ENCODE data around the gene BUB1B.
A peak's percentile ranks its signal among the peaks of the same experiment; 100 is the strongest.

Gene BUB1B

DNA sequence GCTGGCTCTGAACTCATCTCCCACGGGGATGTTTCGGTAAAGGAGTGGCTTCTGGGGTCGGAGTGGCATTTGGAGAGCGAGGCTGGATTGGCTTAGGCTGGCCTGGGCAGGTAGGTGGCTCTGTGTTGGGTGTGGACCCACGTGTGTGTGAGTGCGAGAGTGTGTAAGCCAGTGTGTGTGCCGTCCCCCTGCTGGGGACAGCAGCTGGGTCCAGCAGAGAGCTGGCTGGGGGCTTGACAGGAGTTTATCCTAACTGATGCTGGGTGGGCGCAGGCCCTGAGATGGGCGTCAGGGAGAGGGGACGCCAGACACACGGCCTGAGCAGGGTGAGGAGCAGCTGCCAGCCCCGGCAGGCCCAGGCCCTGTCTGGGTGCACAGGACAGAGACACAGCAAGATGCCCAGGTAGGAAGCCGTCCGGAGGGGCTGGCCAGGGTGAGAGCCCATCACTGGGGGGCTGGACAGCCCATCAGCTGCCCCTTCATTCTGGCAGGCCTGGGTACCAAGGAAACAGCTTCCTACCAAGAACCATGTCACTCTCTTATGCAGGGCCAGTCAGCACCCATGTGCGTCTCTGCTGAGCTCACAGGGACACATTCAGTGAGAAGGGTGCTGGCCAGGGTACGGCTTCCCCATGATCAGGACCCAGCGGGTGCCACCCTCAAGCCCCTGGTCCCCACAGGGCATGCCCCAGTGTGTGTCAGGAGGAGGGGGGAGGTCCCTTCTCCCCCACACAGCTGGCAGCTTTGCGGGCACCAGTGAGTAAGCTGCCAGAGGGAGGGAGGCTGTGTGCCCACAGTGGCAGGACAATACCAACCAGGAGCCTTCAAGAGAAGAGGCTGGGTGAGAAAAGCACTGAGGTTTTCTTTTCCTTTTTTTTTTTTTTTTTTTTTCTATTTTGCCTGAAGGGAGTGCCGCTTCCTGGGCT lies 79.1 kb downstream of the BUB1B start:
- ATAC-seq: peak; percentile 33
- H3K9me3 Mint-ChIP-seq: no peaks in the 10 kb centered on the region
- DNase-seq: no peak
- H3K4me3 Mint-ChIP-seq: no peak overlapping the region
- H3K27me3 Mint-ChIP-seq: peaks cover 56% of the 10 kb centered on the region
- H3K27ac Mint-ChIP-seq: peak overlapping the region in 1 of 2 donors; percentile 34
- peaks cover 14% of the 10 kb centered on the region for H3K4me1 Mint-ChIP-seq

DNA sequence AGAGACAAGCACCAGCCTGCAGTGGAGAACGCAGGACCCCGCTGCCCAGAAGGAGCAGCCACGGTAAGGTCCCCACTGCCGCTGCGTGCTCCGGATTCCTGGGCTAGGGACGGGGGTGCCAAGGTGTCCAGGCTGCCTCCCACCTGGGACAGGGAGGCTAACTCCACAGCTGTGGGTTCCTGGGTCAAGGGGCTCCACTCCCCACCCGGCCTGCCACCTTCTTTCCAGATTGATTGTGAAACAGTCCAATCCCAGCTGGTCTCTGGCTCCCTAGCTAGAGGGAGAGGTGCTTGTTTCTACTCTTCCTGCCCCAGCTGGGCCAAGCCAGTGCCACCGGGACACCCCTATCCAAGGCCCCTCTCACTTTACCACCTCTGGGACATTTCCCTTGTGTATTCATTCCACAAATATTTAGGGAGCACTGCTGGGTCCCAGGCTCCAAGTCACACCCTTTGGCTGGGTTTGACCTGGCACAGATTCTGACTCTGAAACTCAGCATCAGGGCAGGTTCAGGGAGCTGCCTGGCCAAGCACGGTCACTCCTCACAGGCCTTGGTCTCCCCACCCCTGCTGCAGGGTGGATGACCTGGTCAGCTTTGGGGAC lies 79.9 kb downstream of the BUB1B start:
- Mint-ChIP-seq H3K4me1 (peaks cover 17% of the 10 kb centered on the region), H3K27me3 (peaks cover 56% of the 10 kb centered on the region), H3K27ac (no peak overlapping the region), H3K9me3 (no peaks in the 10 kb centered on the region), H3K4me3 (no peak overlapping the region)
- ATAC-seq (no peak), DNase-seq (no peak)

GRCh38 chr15:40241269-40242212 lies 80.7 kb downstream of the BUB1B start:
- Mint-ChIP-seq H3K9me3 (no peaks in the 10 kb centered on the region), H3K27ac (no peak overlapping the region), H3K4me1 (peaks cover 19% of the 10 kb centered on the region), H3K4me3 (no peak overlapping the region), H3K27me3 (peaks cover 56% of the 10 kb centered on the region)
- DNase-seq (no peak), ATAC-seq (no peak)

DNA sequence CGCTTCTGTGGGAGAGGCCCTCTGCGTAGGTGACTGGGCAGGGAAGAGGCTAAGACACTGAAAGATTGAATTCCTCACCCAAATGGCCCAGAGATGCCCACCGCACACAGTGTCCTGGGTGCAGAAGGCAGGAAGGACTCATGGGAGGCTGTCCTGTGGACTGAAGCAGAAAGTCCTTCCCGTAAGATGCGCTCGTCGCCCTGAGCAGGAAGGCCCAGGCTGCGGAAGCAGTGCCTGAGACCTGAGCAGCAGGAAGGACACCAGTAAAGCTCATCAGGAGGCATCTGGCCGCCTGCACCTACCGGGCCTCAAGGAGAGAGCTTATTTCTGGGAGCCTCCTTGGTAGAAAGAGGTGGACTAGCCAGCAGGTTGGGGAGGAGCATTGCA lies 81.3 kb downstream of the BUB1B start:
- no peak overlapping the region for H3K27ac Mint-ChIP-seq
- no peak for DNase-seq
- H3K4me1 Mint-ChIP-seq: peaks cover 19% of the 10 kb centered on the region
- no peak for ATAC-seq
- peaks cover 54% of the 10 kb centered on the region for H3K27me3 Mint-ChIP-seq
- H3K9me3 Mint-ChIP-seq: no peaks in the 10 kb centered on the region
- no peak overlapping the region for H3K4me3 Mint-ChIP-seq

- H3K4me1 Mint-ChIP-seq: peaks cover 19% of the 10 kb centered on the region
- no peak overlapping the region for H3K4me3 Mint-ChIP-seq
- H3K9me3 Mint-ChIP-seq: no peaks in the 10 kb centered on the region
- no peak for ATAC-seq
- DNase-seq: no peak
- H3K27ac Mint-ChIP-seq: no peak overlapping the region
- peaks cover 50% of the 10 kb centered on the region for H3K27me3 Mint-ChIP-seq
These were observed 81.7 kb downstream of the BUB1B start for GRCh38 chr15:40242601-40243000.

DNA sequence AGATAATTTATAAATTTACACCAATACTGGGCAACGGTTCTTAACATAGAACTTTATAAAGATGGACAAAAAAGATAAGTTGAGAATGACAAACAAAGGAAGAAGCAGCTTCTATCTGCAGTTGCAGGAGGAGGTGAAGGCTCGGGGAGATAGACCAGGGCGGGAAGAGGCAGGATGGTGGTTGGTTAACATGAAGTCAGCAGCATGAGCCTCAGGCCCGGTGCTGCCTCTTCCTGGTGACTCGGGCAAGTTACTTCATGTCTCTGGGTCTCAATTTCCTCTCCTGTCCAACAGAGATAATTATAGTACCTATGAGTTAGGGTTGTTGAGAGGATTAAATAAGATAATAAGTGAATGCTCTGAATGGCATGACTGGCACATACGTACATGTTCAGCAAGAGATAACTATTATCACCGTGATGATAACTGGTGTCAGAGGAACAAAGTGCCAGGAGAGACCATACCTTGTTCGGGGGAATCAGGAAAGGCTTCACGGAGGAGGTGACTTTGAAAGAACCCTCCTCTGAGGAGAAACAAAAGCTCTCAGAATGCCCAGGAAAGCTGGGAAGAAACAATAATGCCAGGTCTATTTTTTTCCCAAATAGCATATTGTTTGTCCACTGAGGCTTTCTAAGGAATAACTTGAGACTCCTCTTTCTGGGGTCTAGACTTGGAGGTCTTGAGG lies 82.4 kb downstream of the BUB1B start:
- DNase-seq (no peak), ATAC-seq (no peak)
- peaks cover 43% of the 10 kb centered on the region for H3K27me3 Mint-ChIP-seq
- no peak overlapping the region for H3K4me3 Mint-ChIP-seq
- peaks cover 15% of the 10 kb centered on the region for H3K4me1 Mint-ChIP-seq
- no peaks in the 10 kb centered on the region for H3K9me3 Mint-ChIP-seq
- no peak overlapping the region for H3K27ac Mint-ChIP-seq

- DNase-seq (no peak), ATAC-seq (no peak)
- Mint-ChIP-seq H3K27ac (no peak overlapping the region), H3K4me1 (peaks cover 5% of the 10 kb centered on the region), H3K4me3 (no peak overlapping the region), H3K27me3 (peaks cover 25% of the 10 kb centered on the region), H3K9me3 (no peaks in the 10 kb centered on the region)
These were observed 84.2 kb downstream of the BUB1B start for GRCh38 chr15:40244961-40245523.

DNA sequence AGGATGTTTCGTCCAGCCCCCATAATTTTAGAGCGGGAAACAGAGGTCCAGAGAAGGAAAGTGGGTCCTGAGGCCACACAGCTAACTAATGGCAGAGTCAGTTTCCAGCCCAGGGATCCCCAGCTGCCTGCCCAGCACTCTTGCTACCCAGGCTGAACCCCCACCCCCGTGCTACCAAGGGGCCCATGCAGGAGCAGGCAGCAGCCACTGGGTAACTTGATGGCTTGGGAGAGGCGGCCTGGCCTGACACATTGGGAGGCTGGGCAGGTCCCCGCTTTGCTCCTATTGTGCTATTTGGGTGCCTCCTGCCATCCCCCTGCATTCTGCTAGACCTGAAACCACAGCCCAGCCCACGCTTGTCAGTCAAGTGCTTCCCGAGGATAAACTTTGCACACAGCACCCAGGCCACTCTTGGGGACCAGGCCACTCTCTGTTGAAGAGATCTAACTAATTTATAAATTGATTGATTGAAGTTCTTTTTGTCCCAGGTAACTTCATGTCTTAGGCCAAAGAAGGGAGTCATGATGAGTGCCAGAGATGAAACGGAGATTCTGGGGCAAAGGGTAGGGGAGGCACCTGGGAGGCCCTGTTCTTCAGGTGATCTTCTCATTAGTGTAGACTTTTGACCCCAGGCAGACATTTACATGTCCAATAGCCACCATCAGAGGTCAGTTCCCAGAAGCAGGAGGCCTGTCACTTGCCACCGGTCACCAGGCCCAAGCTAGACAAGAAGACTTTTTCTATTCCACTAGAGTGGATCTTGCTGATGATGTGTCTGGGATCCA lies 85.0 kb downstream of the BUB1B start:
- DNase-seq: no peak
- Mint-ChIP-seq H3K27ac (no peak overlapping the region), H3K9me3 (no peaks in the 10 kb centered on the region), H3K4me3 (no peak overlapping the region), H3K27me3 (peaks cover 22% of the 10 kb centered on the region), H3K4me1 (peaks cover 5% of the 10 kb centered on the region)
- ATAC-seq: no peak

DNA sequence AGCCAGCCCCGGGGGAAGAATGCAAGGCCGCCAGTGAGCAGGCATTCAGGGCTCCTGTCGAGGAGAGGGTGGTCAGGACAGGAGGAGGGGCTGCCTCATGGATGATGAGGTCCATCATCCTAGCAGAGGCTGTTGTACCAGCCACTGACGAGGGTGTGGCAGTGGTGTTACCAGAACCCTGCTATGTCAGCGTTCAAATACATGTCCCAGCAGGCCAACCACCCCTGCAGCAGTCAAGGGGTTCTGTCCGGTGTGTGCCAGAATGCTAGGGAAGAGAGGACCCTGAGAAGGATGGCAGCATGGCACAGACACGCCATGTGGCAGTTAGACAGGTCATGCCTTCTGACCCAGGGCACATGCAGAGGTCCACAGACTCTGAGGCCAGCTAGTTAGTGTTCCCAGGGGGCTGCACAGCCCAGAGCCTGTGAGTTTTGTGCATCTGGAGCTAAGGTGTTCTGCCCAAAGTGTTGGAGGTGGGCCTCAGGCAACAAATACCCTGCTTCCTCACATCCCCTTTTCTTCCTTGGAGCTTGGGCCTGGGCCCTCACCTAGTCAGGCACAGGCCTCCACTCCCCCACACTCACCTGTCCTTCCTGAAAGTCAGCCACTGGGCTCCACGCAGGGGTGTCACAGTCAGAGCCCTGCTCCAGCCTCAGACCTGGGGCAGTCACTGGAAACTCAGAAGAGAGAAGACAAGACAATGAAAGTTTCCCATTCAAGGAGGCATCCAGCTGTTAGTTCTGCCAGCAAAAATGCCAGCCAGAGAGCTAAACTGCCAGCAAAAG lies 85.8 kb downstream of the BUB1B start:
- peaks cover 5% of the 10 kb centered on the region for H3K4me1 Mint-ChIP-seq
- no peak overlapping the region for H3K4me3 Mint-ChIP-seq
- no peaks in the 10 kb centered on the region for H3K9me3 Mint-ChIP-seq
- DNase-seq (no peak), ATAC-seq (no peak)
- H3K27me3 Mint-ChIP-seq: peaks cover 22% of the 10 kb centered on the region
- no peak overlapping the region for H3K27ac Mint-ChIP-seq

DNA sequence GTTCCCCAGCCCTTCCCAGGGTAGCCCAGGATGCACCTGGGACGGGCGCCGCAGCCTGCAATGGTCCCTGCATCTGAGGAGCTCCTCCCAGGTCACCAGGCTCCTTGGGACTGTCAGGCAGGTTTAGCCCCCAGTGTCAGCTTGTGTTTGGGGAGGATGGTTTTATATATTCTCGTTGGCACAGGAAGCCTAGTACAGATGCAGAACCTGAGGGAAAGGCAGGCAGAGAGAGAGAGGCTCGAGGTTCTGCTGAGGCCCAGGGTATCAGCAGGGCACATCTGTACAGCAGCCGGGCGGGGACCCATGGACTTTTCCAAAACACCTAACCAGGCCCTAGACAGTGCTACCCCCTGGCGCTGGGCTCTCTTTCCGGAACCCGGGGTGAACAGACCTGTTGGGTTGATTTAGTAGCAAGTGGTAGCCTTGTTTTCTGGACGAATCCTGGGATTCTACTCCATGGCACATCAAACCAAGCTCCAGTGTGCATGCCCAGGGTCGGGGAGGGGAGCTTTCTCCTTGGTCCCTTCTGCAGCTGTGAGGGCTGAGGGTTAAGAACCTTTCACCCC lies 86.6 kb downstream of the BUB1B start:
- no peak overlapping the region for H3K27ac Mint-ChIP-seq
- no peaks in the 10 kb centered on the region for H3K9me3 Mint-ChIP-seq
- DNase-seq: no peak
- no peak for ATAC-seq
- peaks cover 5% of the 10 kb centered on the region for H3K4me1 Mint-ChIP-seq
- no peak overlapping the region for H3K4me3 Mint-ChIP-seq
- H3K27me3 Mint-ChIP-seq: peaks cover 21% of the 10 kb centered on the region

DNA sequence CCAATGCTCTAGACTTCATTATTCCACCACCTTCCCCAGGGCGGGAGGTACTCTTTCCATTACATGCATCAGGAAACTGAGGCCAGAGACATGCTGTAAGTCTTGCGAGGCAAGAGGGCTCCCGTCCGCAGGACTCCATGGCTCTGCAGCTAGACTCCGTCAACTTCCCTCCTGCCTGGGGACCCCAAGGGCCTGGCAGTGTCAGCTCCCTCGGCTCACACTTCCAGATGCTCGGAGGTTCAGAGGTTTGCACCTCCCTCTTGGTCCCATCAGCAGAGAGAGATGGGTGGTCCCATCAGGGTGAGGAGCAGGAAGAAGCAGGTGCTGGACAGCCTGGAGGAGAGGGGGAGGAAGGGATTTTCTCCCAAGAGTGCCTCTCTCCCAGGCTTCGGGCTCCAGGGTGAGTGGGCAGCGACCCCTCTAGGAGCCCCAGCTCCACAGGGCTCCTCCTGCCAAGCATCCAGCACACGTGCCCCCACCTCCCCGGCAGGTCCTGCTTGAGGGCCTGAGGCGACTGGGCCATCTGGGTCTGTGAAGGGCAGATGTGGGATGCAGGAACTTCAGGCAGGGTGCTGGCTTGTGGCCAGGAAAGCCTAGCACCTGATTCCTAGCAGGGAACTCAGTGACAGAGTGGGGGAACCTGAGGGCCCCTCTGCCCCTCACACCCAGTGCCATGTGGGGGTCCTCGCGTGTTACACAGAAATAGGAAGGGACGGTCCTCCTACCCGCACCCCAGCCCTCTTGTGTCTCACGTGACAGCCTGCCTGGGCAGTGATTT lies 87.3 kb downstream of the BUB1B start:
- H3K9me3 Mint-ChIP-seq: no peaks in the 10 kb centered on the region

GRCh38 chr15:40249477-40250303 lies 88.8 kb downstream of the BUB1B start:
- ATAC-seq (no peak), DNase-seq (no peak)
- Mint-ChIP-seq H3K9me3 (no peaks in the 10 kb centered on the region), H3K4me1 (peaks cover 17% of the 10 kb centered on the region), H3K4me3 (no peak overlapping the region), H3K27ac (no peak overlapping the region), H3K27me3 (peaks cover 39% of the 10 kb centered on the region)

More for the DNA sequence above, 87.3 kb downstream of the BUB1B start:
- DNase-seq (no peak), ATAC-seq (no peak)
- Mint-ChIP-seq H3K4me1 (peaks cover 10% of the 10 kb centered on the region), H3K27ac (no peak overlapping the region), H3K4me3 (no peak overlapping the region), H3K27me3 (peaks cover 24% of the 10 kb centered on the region)

All from stimulated activated naive CD8-positive, alpha-beta T cell treated with anti-CD3 and anti-CD28 coated beads, Interleukin-15, amount 100 ng/mL, for 72 hours (primary cell).